Cardiac fibroblast (primary cell): ENCODE results near the gene MAGI3.

ENCODE experiments used
- DNase-seq, 2 donors: peaks; one replicate each; pipeline versions ENCODE4 v3.0.0 to v3.0.0-alpha.2; 2010; ENCODE audit warnings: low read depth in 2 of 2
- H3K4me3 ChIP-seq, 2 donors: replicated peaks in 1 of 2; 1 replicate in 1 of 2; 2 replicates in 1 of 2; pipeline ENCODE4 v1.5.1; 2011; ENCODE audit warnings: low read depth in 2 of 2, low read length in 2 of 2, mild to moderate bottlenecking in 2 of 2, moderate library complexity in 1 of 2
- CTCF ChIP-seq: IDR thresholded peaks from one replicate; pipeline ENCODE4 v1.5.1; 2011; ENCODE audit warnings: low read depth, mild to moderate bottlenecking, low read length, inconsistent platforms

Gene MAGI3

DNA sequence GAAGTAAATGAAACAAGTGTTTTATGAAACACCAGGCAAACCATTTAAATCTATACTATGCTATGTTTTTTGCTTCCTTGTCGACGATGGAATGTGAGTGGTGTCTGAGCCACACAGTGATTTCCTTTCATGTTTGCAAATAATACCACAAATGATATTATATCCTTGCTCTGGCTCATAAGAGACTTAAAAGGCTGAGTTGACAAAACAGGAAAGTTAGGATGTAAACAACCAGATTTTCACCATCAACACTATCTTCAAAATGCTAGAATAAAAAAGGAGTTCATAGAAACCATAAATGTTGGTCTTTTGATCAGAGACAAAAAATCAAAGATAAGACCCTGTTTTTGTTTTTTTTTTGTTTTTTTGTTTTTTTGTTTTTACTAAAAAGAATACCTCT is 17.8 kb upstream of the MAGI3 start:
- no peak for TF ChIP-seq CTCF
- no peak for DNase-seq

GRCh38 chr1:113373644-113374043 is 16.7 kb upstream of the MAGI3 start:
- DNase-seq: no peak
- H3K4me3 ChIP-seq: no peak overlapping the region
- no peak for TF ChIP-seq CTCF

More for the DNA sequence above, 17.8 kb upstream of the MAGI3 start:
- H3K4me3 ChIP-seq: no peak overlapping the region

DNA sequence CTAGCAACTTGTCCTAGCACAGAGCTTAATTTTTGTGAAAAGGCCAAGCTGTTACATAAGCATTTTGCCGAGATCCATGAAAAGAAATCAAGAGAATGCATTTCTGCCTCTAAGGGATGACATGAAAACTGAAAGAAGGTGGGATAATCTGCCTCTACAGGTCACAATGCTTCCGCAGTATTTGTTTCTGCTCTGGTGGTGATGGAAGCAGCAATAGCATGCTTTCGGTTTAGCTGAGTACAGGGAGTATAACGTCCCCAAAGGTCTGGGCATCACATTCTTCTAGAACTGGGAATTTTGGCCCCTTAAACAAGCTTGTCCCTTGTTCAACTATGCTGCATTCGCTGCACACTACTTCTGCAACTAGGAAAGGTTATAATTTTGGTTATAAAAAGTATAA is 14.4 kb upstream of the MAGI3 start:
- H3K4me3 ChIP-seq: no peak overlapping the region
- no peak for TF ChIP-seq CTCF
- no peak for DNase-seq

DNA sequence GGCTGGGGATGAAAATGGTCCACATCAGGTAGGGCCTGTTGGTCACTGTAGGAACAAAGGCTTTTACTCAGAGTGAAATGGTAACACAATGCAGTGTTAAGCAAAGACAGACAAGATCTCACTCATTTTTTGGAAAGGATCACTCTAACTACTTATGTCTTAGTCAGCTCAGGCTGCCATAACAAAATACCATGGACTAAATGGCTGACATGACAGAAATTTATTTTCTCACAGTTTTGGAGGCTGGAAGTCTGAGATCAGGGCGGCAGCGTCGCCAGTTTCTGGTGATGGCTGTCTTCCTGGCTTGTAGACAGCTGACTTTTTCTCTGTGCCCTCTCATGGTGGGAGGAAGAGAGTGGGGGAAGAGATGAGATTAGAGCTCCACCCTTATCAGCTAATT is 10.2 kb upstream of the MAGI3 start:
- TF ChIP-seq CTCF: no peak
- H3K4me3 ChIP-seq: no peak overlapping the region
- no peak for DNase-seq

DNA sequence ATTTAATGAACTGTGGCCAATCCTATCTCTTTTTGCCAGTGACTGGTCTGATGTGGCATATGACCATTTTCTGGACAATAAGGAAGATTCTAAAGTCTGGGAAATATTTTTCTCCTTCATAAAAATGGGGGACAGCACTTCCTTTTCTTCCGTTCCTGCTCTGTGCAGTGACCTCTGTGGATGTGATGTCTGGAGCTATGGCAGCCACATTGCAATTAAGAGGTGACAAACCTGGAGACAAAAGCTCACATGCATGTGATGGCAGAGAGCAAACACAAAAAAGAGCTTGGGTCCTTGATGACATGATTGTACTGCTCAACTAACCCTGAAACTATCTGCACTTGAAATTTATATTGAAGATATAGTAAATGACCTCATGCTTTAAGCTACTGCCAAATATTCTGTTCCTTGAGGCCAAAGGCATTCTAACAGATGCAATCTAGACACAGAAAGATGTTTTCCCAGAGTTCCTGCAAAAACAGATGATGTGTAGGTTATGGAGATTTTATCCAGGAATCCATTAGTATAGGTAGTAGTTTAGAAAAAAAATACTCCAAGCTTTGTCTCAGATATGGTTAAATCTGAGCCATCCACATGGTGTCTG is 2.2 kb upstream of the MAGI3 start:
- no peak overlapping the region for H3K4me3 ChIP-seq
- DNase-seq: no peak
- TF ChIP-seq CTCF: no peak

DNA sequence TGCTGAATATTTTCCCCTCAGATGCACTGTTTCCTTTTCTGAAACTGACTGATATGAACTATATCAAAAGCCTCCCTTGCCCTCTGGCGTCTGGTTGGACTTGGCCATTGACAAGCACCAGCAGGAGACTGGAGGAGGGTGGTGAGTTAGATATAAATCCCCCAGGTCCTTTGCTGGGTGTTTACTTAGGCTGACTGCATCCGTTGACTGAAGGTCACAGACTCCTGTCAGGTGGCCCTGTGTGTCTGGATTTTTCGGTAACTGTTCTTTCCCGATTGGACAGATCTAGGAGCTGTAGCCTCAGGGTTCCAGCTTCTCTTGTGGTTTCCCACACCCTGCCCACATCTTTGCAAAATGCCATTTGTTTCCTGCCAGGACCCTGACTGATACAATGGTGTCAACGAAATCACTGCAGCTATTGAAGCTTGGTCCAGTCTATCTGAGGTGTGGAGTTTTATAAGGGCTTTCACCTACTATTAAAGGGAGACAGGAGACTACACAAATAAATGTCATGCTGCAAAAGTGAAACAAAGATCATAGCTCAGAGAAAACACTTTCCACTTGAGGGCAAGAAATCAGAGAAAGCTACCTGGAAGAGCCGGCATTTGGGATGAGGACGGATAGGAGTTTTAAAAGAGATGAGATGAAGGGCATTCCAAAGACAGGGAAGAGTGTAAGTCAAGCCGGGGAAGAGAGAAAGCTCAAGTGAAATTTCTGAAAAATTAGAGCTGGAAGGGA is 1.5 kb upstream of the MAGI3 start:
- no peak for DNase-seq
- TF ChIP-seq CTCF: no peak
- peak overlapping the region; percentile 63 to 95 for H3K4me3 ChIP-seq
